ENCODE data around the gene MYCBPAP. TPM values are rescaled to one million over a fixed set of nuclear protein-coding genes. Genes with fewer than 3 reads are reported as not detected.

MYCBPAP gene
- total RNA-seq, 4 donors from 2014 or later = not detected

DNA sequence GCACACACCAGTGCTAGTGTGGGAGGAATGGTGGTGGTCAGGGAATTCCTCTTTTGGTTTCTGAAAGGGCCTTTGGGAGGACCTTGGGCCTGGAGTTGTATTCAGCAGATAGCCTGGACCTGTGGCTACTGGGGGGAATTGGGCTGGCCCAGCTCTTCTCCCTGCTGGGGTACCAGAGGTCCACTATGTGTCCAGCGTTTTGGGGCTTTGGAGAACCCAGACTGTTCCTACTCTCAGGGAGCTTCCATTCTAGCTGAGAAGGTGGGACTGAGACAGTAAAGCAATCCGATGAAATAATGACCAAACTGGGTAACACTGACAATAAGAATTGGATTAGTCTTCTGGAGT lies 26.7 kb downstream of the MYCBPAP start:
- no peak for DNase-seq
- H3K27me3 ChIP-seq = peaks cover 14 to 25% (median 23%) of the 10 kb centered on the region in 3 donors
- H3K27ac ChIP-seq = no peak overlapping the region
- TF ChIP-seq, protein P1, sequence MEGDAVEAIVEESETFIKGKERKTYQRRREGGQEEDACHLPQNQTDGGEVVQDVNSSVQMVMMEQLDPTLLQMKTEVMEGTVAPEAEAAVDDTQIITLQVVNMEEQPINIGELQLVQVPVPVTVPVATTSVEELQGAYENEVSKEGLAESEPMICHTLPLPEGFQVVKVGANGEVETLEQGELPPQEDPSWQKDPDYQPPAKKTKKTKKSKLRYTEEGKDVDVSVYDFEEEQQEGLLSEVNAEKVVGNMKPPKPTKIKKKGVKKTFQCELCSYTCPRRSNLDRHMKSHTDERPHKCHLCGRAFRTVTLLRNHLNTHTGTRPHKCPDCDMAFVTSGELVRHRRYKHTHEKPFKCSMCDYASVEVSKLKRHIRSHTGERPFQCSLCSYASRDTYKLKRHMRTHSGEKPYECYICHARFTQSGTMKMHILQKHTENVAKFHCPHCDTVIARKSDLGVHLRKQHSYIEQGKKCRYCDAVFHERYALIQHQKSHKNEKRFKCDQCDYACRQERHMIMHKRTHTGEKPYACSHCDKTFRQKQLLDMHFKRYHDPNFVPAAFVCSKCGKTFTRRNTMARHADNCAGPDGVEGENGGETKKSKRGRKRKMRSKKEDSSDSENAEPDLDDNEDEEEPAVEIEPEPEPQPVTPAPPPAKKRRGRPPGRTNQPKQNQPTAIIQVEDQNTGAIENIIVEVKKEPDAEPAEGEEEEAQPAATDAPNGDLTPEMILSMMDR (IDR thresholded peaks at IDR 0.05 in 4 of 5, conservative IDR thresholded peaks at IDR 0.05 in 1 of 5) = no peak
- no peak for TF ChIP-seq POLR2A (IDR thresholded peaks at IDR 0.05)
- H3K4me1 ChIP-seq = peaks cover 8 to 20% of the 10 kb centered on the region in 2 donors
- no peak for ATAC-seq
- in situ Hi-C loops (cut with MboI; ENCODE audit: low sequenced_read_pairs in 4 of 4) = loop anchor here in 2 of 4 donors (25.0 kb wide), 2 partner anchors 102 to 302 kb away; partner anchors contain the start of genes ABCC3 (in 1 of the 2) and WFIKKN2 (in 1 of the 2)
- no peaks in the 10 kb centered on the region for H3K36me3 ChIP-seq
- H3K9me3 ChIP-seq = no peaks in the 10 kb centered on the region
- H3K4me3 ChIP-seq = no peak overlapping the region
- intact Hi-C loops (cut with DNase I; ENCODE audit: low total_unique reads) = no loop called here

DNA sequence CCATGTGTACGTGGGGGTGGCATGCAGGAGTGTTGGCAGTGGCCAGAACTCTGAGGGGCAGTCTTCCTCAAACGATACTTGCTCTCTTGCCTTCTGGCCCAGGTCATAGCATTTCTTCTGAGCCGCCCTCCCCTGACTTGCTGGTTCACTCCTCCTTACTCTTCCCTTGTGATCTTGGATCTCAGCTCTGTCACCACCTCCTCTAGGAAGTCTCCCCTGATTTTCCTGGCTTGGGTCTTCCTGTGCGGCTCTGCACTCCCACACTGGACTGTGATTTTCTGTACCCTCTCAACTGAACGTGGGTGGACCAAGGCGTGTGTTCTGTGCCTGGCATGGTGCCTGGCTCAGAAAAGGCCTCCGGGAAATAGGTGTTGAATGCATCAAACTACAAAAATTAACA lies 27.2 kb downstream of the MYCBPAP start:
- peaks cover 14 to 25% (median 23%) of the 10 kb centered on the region in 3 donors for H3K27me3 ChIP-seq
- in situ Hi-C loops (cut with MboI; ENCODE audit: low sequenced_read_pairs in 4 of 4) = loop anchor here in 2 of 4 donors (25.0 kb wide), 2 partner anchors 102 to 302 kb away; partner anchors contain the start of genes ABCC3 (in 1 of the 2) and WFIKKN2 (in 1 of the 2)
- TF ChIP-seq, protein P1 (IDR thresholded peaks at IDR 0.05 in 4 of 5, conservative IDR thresholded peaks at IDR 0.05 in 1 of 5) = no peak
- TF ChIP-seq POLR2A (IDR thresholded peaks at IDR 0.05) = no peak
- H3K4me1 ChIP-seq = peaks cover 8 to 20% of the 10 kb centered on the region in 2 donors
- no peak overlapping the region for H3K27ac ChIP-seq
- no peak for ATAC-seq
- DNase-seq = no peak
- H3K9me3 ChIP-seq = no peaks in the 10 kb centered on the region
- intact Hi-C loops (cut with DNase I; ENCODE audit: low total_unique reads) = no loop called here
- H3K36me3 ChIP-seq = no peaks in the 10 kb centered on the region
- H3K4me3 ChIP-seq = no peak overlapping the region

DNA sequence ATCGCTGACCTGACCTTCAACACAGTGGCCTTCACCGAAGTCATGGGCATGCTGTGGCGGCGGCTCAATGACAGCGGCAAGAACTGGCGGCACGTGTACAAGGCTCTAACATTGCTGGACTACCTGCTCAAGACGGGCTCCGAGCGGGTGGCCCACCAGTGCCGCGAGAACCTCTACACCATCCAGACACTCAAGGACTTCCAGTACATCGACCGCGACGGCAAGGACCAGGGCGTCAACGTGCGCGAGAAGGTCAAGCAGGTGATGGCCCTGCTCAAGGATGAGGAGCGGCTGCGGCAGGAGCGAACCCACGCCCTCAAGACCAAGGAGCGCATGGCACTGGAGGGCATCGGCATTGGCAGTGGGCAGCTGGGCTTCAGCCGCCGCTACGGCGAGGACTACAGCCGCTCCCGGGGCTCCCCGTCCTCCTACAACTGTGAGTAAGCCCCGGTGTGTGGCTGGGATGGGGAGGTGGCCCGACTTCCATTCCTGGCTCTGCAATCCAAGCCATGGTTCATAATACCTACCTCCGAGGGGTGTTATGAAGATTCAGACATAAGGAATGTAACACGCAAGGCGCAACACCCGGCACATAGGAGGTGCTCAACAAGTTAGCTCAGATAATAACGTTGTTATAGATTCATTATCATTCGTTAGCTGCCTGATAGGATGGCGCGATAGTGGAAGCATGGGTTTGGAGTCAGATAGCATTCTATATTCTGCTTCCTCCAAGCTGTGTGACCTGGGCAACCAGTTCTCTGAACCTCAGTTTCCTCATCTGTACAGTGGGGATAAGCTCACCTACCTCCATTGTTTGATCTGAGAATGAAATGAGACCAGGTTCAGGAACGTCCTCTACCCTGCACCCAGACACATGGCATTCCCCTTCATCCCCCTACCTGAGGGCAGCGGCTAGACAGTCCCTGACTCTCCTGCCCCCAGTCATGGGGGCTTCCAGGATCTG lies 28.7 kb downstream of the MYCBPAP start:
- in situ Hi-C loops (cut with MboI; ENCODE audit: low sequenced_read_pairs in 4 of 4) (loop anchor here in 2 of 4 donors (25.0 kb wide), 2 partner anchors 100 to 300 kb away; partner anchors contain the start of genes ABCC3 (in 1 of the 2) and WFIKKN2 (in 1 of the 2)), intact Hi-C loops (cut with DNase I; ENCODE audit: low total_unique reads) (no loop called here)
- H3K9me3 ChIP-seq = no peaks in the 10 kb centered on the region
- no peak overlapping the region for H3K4me3 ChIP-seq
- no peak for ATAC-seq
- H3K36me3 ChIP-seq = no peaks in the 10 kb centered on the region
- H3K4me1 ChIP-seq = peaks cover 8 to 27% of the 10 kb centered on the region in 2 donors
- peaks cover 9 to 14% (median 10%) of the 10 kb centered on the region in 3 donors for H3K27me3 ChIP-seq
- no peak overlapping the region for H3K27ac ChIP-seq
- TF ChIP-seq, protein P1 (IDR thresholded peaks at IDR 0.05 in 4 of 5, conservative IDR thresholded peaks at IDR 0.05 in 1 of 5) = no peak
- TF ChIP-seq POLR2A (IDR thresholded peaks at IDR 0.05) = no peak
- DNase-seq = no peak

DNA sequence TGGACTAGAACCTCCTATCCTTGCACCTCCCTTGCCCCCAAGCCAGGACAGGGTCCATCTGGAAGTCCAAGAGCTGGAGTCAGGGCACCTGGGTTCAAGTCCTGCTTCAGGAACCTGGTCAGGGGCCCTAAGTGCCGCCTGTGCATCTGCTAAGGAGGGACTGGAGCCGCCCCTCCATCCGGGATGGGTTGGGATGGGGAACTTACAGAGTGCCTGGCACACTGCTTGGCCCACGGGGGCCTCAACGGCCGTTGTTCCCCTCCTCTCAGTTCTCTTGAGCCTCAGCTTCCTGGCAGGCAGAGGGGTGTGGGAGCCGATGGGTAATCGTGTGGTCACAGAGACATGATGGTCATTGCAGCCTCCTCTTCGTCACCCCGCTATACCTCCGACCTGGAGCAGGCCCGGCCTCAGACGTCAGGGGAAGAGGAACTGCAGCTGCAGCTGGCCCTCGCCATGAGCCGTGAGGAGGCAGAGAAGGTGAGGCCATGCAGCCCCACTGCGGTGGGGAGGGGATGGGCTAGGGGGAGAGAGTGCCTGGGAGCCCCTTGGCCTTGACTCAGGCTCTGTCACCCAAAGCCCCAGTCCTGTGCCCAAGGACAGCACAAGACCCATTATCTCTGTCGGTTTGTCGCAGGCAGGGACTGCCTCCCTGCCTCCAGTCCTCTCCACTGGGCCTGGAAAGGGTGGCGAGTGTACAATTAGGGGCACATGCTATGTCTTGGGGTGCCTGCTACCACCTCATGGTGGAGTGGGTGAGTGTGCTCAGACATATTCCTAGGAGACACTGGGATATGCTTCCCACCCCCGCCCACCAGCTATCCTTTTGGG lies 29.7 kb downstream of the MYCBPAP start:
- Histone ChIP-seq H3K27ac (no peak overlapping the region), H3K4me3 (no peak overlapping the region), H3K4me1 (peaks cover 14 to 26% of the 10 kb centered on the region in 2 donors), H3K36me3 (no peaks in the 10 kb centered on the region), H3K9me3 (no peaks in the 10 kb centered on the region), H3K27me3 (peaks cover 0 to 5% (median under 1%) of the 10 kb centered on the region in 3 donors)
- in situ Hi-C loops (cut with MboI; ENCODE audit: low sequenced_read_pairs in 4 of 4) = loop anchor here in 2 of 4 donors (25.0 kb wide), 2 partner anchors 99 to 299 kb away; partner anchors contain the start of genes ABCC3 (in 1 of the 2) and WFIKKN2 (in 1 of the 2)
- ATAC-seq (no peak), DNase-seq (no peak)
- TF ChIP-seq, protein P1 (IDR thresholded peaks at IDR 0.05 in 4 of 5, conservative IDR thresholded peaks at IDR 0.05 in 1 of 5) = no peak
- TF ChIP-seq POLR2A (IDR thresholded peaks at IDR 0.05) = no peak
- intact Hi-C loops (cut with DNase I; ENCODE audit: low total_unique reads) = no loop called here
